GM23248 (cell line): ENCODE measurements around the gene IL1RAPL1.

Experiments
- EZH2 ChIP-seq: fragments of 200-600 bp; sonication (generic); IDR thresholded peaks from 2 replicates; pipeline ENCODE4 v1.6.1; 2018; ENCODE audit warnings: antibody characterized with exemption, mild to moderate bottlenecking; ENCODE audit not compliant: insufficient read depth, poor library complexity, severe bottlenecking
- EZH2phosphoT487 ChIP-seq: fragments of 200-600 bp; sonication (generic); IDR thresholded peaks from 2 replicates; pipeline ENCODE4 v1.6.1; 2018; ENCODE audit warnings: antibody characterized with exemption, moderate library complexity, mild to moderate bottlenecking, low read depth; ENCODE audit not compliant: insufficient read depth

DNA sequence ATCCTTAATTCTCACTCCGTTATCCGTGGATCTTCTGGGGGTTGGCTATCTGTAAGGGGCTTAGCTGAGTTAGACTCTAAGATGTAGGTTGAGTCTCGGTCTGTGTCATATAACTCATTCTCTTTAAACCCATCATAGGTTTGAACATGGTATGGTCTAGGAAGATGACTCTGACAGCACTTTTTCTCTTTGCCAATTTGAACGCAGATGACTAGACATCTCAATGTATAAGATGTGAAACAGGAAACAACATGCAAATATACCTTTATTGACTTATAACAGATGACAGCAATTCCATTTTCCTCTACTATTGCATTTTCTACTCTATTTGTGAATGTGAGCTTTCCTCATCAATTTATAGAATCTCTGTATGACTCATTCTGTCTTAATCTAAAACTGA lies 993.3 kb downstream of the IL1RAPL1 start:
- no peak for TF ChIP-seq EZH2
- no peak for TF ChIP-seq EZH2phosphoT487
